Measurements from ENCODE around the gene SLC30A3. TPM values are rescaled to one million over a fixed set of nuclear protein-coding genes. Genes with fewer than 3 reads are reported as not detected.

SLC30A3 gene
- total RNA-seq, 1 experiment from 2014 or later = 1.5 TPM

- Histone ChIP-seq H4K20me1 (ENCODE audit: insufficient read depth) (no peaks in the 10 kb centered on the region), H2AFZ (no peak overlapping the region), H3K79me2 (ENCODE audit: low read depth) (peaks cover 26% of the 10 kb centered on the region), H3K9me2 (ENCODE audit: insufficient read depth) (no peaks in the 10 kb centered on the region), H3K4me2 (peak overlapping the region; percentile 93; the same call in 1 of the 2 replicates), H3K36me3 (ENCODE audit: low read depth) (peaks cover 18% of the 10 kb centered on the region), H3K9me3 (ENCODE audit: insufficient read depth, low read depth) (no peaks in the 10 kb centered on the region), H3K27me3 (ENCODE audit: insufficient read depth, low read depth) (no peaks in the 10 kb centered on the region), H3K4me1 (replicated peaks; ENCODE audit: insufficient read depth) (peaks cover 14% of the 10 kb centered on the region), H3K27ac (no peak overlapping the region), H3K4me3 (no peak overlapping the region), H3F3A (ENCODE audit: insufficient read depth, low read depth) (peaks cover 19% of the 10 kb centered on the region)
- ChIA-PET CTCF (no interaction called here), POLR2A (ENCODE audit: unreplicated experiment) (no interaction called here)
- intact Hi-C loops (cut with micrococcal nuclease; ENCODE audit: unreplicated experiment) = loop anchor here (10.0 kb wide), 2 partner anchors 84 to 106 kb away; partner anchors contain the start of genes MPV17, PREB and PRR30
- no TSS peak for BruUV-seq (replicated peaks)
- TF ChIP-seq EZH2 (IDR thresholded peaks at IDR 0.05; ENCODE audit: low read depth) = no peak
- no peak for DNase-seq
These were observed 43.8 kb downstream of the SLC30A3 start for GRCh38 chr2:27219091-27219490.

- ChIA-PET POLR2A (ENCODE audit: unreplicated experiment) (no interaction called here), CTCF (no interaction called here)
- Histone ChIP-seq H3K9me3 (ENCODE audit: insufficient read depth, low read depth) (no peaks in the 10 kb centered on the region), H4K20me1 (ENCODE audit: insufficient read depth) (no peaks in the 10 kb centered on the region), H2AFZ (no peak overlapping the region), H3K27me3 (ENCODE audit: insufficient read depth, low read depth) (no peaks in the 10 kb centered on the region), H3K79me2 (ENCODE audit: low read depth) (peaks cover 30% of the 10 kb centered on the region), H3F3A (ENCODE audit: insufficient read depth, low read depth) (peaks cover 19% of the 10 kb centered on the region), H3K36me3 (ENCODE audit: low read depth) (peaks cover 18% of the 10 kb centered on the region), H3K4me3 (peak overlapping the region; percentile 76), H3K4me1 (replicated peaks; ENCODE audit: insufficient read depth) (peaks cover 19% of the 10 kb centered on the region), H3K9me2 (ENCODE audit: insufficient read depth) (no peaks in the 10 kb centered on the region), H3K4me2 (peak overlapping the region; percentile 93), H3K27ac (no peak overlapping the region)
- intact Hi-C loops (cut with micrococcal nuclease; ENCODE audit: unreplicated experiment) = loop anchor here (10.0 kb wide), 2 partner anchors 84 to 106 kb away; partner anchors contain the start of genes MPV17, PREB and PRR30
- DNase-seq = no peak
- BruUV-seq (replicated peaks) = no TSS peak
- no peak for TF ChIP-seq EZH2 (IDR thresholded peaks at IDR 0.05; ENCODE audit: low read depth)
- TF ChIP-seq CTCF (conservative IDR thresholded peaks at IDR 0.05) = no peak
These were observed 44.2 kb downstream of the SLC30A3 start for GRCh38 chr2:27218614-27219013.

GRCh38 chr2:27217173-27218121 is 45.4 kb downstream of the SLC30A3 start, which contains the start of gene CAD:
TSS of gene CAD (plus strand) at chr2:27217369. CDS start at chr2:27217552, 183 bp downstream.
- DNase-seq = peak; percentile 71 to 78
- ChIA-PET POLR2A (ENCODE audit: unreplicated experiment) (interaction anchor here (0.7 kb wide), 1 partner anchor 89 kb away, joined by 6 read pairs; no protein-coding TSS in a partner anchor), CTCF (no interaction called here)
- intact Hi-C loops (cut with micrococcal nuclease; ENCODE audit: unreplicated experiment) = loop anchor here (10.0 kb wide), 2 partner anchors 83 to 107 kb away; partner anchors contain the start of genes MPV17, PREB and PRR30
- peak within 1 kb of the TSS; percentile 87 for H2AFZ ChIP-seq
- no peaks in the 10 kb centered on the region for H3K9me3 ChIP-seq (ENCODE audit: insufficient read depth, low read depth)
- peak within 1 kb of the TSS; percentile 93 for H3K4me2 ChIP-seq
- H4K20me1 ChIP-seq (ENCODE audit: insufficient read depth) = no peaks in the 10 kb centered on the region
- peaks cover 25% of the 10 kb centered on the region for H3K4me1 ChIP-seq (replicated peaks; ENCODE audit: insufficient read depth)
- BruUV-seq (replicated peaks) = TSS peak; percentile 0
- peaks cover 16% of the 10 kb centered on the region for H3K36me3 ChIP-seq (ENCODE audit: low read depth)
- H3K79me2 ChIP-seq (ENCODE audit: low read depth) = peaks cover 40% of the 10 kb centered on the region
- peak within 1 kb of the TSS; percentile 76 for H3K4me3 ChIP-seq
- TF ChIP-seq EZH2 (IDR thresholded peaks at IDR 0.05; ENCODE audit: low read depth) = no peak
- no peak; the same call in 1 of the 2 replicates for TF ChIP-seq CTCF (conservative IDR thresholded peaks at IDR 0.05)
- peaks cover 25% of the 10 kb centered on the region for H3F3A ChIP-seq (ENCODE audit: insufficient read depth, low read depth)
- H3K9me2 ChIP-seq (ENCODE audit: insufficient read depth) = no peaks in the 10 kb centered on the region
- no peaks in the 10 kb centered on the region for H3K27me3 ChIP-seq (ENCODE audit: insufficient read depth, low read depth)
- peak within 1 kb of the TSS; percentile 44 for H3K27ac ChIP-seq

Data from PC-9 (cell line).